ENCODE measurements around the gene ATP5PO.
"Not testable (repeated sequence)": the region's sequence is repeated elsewhere in the genome, so short reads cannot be mapped to it uniquely, and the experiment has no call there.

Gene ATP5PO

DNA sequence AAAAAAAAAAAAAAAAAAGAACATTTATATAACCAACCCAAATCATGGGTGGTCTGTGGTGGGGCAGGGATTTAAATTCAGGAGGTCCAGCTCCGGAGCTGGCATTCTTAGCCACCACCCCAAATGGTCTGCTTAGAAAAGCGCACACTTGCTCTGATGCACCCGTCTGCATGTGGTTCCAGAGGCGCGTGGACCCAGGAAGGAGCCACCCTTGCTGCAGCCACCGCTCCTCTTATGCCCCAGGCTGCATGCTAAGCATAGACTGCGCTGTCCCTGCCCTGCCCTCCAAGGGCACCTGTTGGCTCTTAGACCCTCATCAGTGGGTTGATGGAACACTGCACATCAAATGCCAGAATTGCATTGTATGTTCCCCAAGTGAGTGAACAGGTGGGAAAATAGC is 41.4 kb downstream of the ATP5PO start:
- DNase-seq (ENCODE audit: low read depth, low spot score) = no peak
- no peak overlapping the region for H3K27ac ChIP-seq

DNA sequence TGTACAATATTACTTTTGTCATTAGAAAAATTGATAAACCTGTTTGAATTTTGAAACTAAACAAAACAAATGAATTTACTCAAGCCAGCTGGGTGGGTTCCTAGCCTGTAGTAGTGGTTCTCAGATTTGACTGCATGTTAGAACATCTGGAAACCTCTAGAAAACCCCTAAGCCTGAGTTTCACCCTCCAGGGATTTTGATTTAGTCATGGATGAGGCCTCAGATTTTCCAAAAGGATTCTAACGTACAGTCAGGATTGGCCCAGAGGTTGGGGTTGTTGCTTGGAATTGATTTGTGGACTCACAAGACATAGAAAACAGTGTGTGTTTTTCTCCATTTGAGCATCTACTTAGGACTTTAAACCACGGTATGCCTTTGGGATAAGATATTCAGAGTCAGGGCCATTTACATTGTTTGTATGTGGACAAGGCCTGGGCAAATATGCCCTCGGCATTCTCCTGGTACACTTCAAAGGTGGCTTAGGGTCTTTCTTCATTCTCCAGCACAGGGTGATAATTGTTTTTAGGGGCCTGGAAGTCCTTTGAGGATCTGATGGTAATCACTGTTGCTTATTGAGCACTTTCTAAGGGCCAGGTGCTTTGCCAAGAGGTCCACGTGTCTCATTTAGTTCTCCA is 42.6 kb downstream of the ATP5PO start:
- no peak for DNase-seq (ENCODE audit: low read depth, low spot score)
- H3K27ac ChIP-seq = no peak overlapping the region

DNA sequence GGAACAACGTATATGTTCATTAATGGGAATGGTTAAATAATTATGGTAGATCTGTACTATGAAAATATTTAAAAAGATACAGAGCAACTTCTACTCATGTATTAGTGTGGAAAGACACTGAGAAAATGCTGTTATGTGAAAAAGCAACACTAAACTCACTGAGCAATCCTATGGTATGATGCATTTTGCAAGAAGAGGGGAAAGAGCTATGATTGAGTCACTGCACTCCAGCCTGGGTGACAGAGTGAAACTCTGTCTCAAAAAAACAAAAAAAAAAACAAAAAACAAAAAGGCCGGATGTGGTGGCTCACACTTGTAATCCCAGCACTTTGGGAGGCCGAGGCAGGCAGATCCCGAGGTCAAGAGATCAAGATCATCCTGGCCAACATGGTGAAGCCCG is 44.4 kb downstream of the ATP5PO start:
- no peak for DNase-seq (ENCODE audit: low read depth, low spot score)
- no peak overlapping the region for H3K27ac ChIP-seq

DNA sequence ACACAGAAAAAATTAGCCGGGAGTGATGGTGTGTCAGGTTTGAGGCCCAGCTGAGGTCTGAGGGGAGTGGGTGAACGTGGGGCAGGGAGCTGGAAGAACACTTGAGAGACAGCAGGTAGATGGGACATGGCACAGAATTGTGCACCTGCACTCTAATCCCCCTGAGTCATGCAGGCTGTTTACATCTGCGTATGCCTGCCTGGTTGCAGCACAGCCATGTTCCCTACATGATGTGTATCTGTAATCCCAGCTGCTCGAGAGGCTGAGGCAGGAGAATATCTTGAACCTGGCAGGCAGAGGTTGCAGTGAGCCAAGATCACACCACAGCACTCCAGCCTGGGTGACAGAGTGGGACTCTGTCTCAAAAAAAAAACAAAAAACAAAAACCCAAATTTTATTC is 44.8 kb downstream of the ATP5PO start:
- H3K27ac ChIP-seq = no peak overlapping the region
- peak; percentile 8 for DNase-seq (ENCODE audit: low read depth, low spot score)

DNA sequence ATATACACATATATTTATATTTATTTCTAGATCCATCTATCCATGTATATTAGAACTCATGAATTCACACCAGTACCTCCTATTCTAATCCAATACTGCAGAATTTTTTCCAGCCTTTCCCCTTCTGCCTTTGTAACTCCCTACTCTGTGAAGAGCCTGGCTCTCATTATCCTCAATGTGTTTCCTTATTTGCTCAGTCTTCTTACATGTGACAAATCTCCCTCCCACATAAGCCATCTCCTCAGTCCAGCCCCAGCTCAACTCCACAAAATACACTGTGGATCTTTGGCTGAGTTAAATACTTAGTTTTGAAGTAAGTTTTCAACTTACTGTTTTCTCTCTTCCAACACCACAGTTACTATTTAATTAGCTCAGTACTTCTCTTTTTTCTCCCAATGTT is 45.7 kb downstream of the ATP5PO start:
- no peak for DNase-seq (ENCODE audit: low read depth, low spot score)
- no peak overlapping the region for H3K27ac ChIP-seq

DNA sequence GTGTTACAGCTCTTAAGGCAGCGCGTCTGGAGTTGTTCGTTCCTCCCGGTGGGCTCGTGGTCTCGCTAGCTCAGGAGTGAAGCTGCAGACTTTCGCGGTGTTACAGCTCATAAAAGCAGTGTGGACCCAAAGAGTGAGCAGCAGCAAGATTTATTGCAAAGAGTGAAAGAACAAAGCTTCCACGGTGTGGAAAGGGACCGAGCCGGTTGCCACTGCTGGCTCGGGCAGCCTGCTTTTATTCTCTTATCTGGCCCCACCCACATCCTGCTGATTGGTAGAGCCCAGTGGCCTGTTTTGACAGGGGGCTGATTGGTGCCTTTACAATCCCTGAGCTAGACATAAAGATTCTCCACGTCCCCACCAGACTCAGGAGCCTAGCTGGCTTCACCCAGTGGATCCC is 47.7 kb downstream of the ATP5PO start:
- DNase-seq (ENCODE audit: low read depth, low spot score); H3K27ac ChIP-seq: not testable (repeated sequence)

DNA sequence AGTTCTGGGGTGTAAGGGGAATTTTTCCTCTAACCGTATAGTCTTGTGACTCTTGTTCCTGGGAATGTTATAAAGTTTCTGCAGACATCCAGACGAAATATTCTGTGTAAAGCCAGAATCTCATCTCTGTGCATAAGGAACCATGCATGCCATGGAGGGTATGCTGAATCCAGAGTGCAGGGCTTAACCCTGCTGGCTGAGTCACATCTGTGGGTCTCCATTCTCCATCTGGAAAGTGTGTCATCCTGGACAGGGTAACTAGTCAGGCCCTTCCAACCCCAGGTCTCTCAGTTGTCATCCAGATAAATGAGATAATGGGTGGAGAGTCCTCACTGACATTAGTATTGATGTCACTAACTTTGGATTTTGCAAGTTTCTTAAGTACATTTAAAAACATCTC is 48.8 kb downstream of the ATP5PO start:
- no peak for DNase-seq (ENCODE audit: low read depth, low spot score)
- H3K27ac ChIP-seq = no peak overlapping the region

DNA sequence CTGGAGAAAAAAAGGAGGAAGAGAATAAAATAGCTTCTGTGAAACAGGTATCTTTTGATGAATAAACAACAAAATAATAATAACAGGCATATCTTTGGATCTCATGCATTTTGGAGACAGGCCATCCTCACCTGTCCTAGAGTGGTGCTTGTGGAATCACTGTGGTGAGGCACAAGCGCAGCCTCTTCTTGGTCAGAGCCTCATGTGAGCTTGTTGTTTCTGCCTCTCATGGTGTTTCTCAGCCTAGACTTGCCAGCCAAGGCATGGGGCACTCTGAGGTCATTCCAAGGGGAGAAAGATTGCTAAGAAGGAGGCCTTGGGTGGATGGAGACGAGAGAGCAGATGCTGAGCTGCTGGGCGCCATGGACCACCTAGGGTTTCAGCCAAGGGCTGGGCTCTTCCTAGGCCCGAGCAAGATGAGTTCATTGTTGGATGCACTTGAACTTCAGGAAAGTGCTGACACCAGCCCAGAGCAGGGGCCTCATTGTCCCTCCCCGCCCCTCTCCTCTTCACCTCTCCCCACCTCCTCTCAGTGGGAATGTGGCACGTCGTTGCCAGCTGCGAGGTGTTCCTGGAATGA is 49.5 kb downstream of the ATP5PO start:
- no peak for DNase-seq (ENCODE audit: low read depth, low spot score)
- no peak overlapping the region for H3K27ac ChIP-seq

DNA sequence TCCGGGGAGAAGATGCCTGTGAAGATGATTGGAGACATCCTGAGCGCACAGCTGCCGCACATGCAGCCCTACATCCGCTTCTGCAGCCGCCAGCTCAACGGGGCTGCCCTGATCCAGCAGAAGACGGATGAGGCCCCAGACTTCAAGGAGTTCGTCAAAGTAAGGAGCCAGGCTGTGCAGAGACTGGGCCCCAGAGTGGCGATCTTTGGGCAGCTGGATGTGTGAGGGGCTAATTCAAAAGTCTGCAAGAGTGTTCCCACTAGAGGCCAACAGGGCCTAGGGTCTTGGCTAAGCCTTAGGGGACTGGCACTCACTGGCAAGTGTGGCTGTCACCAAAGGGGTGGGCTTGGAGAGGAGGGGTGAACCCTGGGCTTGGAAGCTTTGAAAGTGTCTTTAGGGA is 50.4 kb downstream of the ATP5PO start:
- no peak for DNase-seq (ENCODE audit: low read depth, low spot score)
- no peak overlapping the region for H3K27ac ChIP-seq

DNA sequence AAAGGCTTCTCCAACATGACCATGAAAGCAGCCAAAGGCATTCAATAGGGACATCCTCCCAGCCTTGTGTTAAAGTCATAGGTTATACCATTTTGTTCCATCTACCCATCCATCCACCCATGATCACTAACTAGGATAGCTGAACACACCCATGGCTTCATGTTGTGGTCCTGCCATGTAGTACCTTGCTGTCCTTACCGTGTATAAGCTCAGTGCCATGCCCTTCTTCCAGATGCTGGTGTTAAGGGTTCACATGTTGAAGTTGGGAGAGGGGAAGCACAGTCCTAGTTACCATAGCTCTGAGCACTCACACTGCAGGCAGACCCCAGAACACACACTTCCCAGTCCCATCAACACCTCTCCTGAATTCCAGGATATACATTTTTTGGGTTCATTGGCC is 51.5 kb downstream of the ATP5PO start:
- no peak for DNase-seq (ENCODE audit: low read depth, low spot score)
- no peak overlapping the region for H3K27ac ChIP-seq

DNA sequence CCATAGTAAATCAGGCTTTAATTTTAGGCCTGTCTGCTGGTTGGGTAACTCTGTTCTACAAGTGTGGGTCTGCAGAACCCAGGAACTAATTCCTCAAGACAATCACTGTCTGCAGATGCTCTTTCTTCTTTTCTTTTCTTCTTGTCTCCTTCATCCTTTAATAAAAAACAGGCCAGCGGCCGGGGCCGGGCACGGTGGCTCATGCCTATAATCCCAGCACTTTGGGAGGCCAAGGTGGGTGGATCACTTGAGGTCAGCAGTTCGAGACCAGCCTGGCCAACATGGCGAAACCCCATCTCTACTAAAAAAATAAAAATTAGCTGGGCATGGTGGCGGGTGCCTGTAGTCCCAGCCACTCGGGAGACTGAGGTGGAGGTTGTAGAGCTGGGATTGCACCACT is 52.4 kb downstream of the ATP5PO start:
- not testable (repeated sequence) for H3K27ac ChIP-seq; DNase-seq (ENCODE audit: low read depth, low spot score)

DNA sequence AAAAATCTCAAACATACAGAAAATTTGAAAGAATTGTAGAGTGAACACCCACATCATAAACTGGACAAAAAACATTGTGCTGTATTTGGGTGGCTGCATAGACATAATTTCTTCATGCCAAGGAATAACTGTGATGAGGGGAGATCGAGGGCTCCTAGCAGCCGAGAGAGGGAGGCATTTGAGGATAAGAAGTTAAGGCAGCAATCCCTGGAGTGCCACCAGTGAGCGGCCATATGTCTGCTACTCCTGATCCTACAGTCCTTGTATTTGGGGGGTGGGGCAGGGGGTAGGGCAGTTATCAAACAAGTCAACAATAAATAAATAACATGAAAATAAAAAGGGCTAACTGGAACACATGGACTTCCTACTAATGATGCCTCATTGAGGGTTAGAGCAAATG is 54.5 kb downstream of the ATP5PO start:
- H3K27ac ChIP-seq = no peak overlapping the region
- no peak for DNase-seq (ENCODE audit: low read depth, low spot score)

DNA sequence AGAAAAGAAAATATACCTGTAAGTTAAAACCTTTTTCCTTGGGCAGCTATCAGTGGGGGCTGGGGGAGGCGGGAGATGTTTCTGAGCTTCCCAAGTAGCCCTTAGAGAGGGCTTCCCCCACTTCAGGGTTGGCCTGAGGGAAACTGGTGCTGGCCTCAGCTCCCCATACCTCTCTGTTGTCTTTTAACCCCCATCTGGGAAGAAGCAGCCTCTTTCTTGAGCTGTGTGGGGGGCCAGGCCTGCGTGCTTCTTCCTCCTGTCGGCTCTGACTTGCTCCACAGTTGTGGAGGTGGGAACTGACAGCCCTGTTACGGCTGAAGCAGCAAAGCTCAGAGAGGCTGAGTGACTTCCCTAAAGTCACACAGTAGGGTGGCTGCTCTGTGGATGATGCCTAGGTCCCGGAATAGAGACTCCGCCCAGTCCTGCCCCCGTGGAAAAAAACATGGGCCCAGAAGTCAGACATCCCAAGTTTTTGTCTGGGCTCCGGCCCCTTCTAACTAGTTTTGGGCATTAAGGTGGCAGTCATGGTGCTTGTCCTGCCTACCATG is 55.2 kb downstream of the ATP5PO start:
- H3K27ac ChIP-seq = no peak overlapping the region
- DNase-seq (ENCODE audit: low read depth, low spot score) = no peak

DNA sequence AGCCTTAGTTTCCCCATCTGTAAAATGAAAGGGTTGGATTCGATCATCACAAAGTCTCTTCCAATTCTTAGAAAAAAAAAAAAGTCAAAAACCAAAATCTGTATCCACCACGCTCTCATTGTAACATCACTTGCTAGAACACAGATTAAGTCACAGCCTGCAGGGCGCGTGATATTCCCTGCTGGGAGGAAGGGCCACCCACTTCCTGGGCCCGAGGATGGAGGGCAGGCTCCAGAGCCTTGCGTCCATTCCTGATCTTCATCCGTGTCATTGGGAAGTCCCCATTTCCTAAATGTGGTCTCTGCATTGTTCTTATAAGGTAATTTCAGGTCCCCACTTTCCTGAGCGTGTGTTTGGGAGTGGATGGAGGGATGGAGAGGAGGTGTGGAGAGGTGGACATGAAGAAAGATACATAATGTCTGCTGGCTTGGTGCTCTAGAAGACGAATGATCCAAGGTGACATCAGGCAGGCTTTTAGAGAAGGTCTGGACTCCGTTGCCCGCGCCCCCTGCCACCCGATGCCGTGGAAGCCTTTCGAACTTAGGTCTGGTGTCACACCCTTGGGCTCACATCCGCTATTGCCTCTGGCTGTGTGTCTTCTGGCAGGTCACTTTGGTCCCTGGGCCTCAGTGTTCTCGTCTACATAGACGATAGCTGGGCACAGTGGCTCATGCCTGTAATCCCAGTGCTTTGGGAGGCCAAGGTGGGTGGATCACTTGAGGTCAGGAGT is 56.1 kb downstream of the ATP5PO start:
- DNase-seq (ENCODE audit: low read depth, low spot score) = no peak
- no peak overlapping the region for H3K27ac ChIP-seq

DNA sequence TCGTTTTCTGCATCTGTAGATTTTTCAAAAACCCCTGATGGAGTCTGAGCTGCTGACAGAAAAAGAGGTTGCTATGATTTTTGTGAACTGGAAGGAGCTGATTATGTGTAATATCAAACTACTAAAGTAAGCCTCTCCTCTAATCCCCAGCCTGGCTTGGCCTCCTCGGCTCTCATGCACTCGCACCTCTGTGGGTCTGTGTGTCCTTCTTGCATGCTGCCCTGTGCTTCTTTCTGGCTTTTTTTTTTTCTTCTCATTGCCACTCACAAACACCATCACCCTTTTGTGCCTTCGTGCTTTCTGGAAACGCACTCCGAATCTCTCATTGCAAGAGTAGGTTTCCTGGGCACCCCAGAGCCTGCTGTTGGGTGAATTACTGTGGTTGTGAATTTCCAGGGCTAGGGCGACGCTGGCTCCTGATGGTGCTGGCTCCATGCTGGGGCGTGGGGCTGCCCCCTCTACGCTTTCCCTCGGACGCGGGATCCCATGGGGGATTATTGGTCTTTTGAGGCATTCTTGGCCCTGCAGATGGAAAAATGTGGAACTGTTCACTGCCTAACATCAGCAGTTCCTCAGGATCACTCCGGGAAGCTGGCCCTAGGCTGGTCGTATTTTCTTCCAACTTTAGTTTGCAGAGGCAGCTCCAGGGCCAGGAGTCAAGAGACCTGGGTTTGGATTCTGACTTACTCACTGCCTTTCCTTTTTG is 56.8 kb downstream of the ATP5PO start:
- H3K27ac ChIP-seq = no peak overlapping the region

DNA sequence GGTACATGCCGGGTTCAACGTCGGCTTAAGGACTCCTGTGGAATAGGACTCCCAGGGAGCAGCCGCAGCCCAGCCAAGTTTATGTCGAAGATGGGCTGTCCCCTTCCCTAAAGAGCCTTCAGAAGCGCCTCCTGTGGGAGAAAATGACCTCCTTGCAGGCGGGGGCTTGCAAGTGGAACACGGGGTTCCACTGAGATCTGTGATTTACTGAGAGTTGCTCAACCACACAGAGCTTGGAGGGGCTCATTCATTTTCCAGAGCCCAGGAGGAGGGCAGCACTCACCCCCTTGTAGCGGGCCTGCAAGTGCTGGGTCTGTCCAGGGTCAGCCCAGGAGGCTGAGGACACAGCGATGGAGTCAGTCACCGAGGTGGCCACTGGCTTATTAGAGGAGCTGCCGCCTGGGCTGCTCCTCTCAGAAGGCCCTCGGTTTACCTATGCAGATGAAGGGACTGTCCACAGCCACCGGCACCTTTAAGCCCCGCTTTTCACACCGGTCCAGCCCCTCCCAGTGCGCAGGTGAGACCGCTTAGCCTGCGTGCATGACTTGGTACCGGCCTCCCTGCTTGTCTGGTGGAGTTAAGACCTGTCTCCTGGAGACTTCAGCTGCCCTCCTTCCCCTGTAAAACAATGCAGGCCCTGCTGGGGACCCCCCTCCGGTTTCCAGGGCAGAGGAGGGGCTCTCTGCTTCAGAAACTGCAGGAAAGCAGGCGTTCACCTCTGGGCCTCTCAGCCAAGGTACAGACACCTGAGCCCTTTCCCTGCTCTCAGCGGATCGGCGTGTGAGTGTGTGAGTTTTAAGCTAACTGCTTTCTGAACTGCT is 57.5 kb downstream of the ATP5PO start:
- DNase-seq (ENCODE audit: low read depth, low spot score) = no peak
- H3K27ac ChIP-seq = no peak overlapping the region

More for the DNA sequence above, 56.8 kb downstream of the ATP5PO start:
- DNase-seq (ENCODE audit: low read depth, low spot score) = no peak

DNA sequence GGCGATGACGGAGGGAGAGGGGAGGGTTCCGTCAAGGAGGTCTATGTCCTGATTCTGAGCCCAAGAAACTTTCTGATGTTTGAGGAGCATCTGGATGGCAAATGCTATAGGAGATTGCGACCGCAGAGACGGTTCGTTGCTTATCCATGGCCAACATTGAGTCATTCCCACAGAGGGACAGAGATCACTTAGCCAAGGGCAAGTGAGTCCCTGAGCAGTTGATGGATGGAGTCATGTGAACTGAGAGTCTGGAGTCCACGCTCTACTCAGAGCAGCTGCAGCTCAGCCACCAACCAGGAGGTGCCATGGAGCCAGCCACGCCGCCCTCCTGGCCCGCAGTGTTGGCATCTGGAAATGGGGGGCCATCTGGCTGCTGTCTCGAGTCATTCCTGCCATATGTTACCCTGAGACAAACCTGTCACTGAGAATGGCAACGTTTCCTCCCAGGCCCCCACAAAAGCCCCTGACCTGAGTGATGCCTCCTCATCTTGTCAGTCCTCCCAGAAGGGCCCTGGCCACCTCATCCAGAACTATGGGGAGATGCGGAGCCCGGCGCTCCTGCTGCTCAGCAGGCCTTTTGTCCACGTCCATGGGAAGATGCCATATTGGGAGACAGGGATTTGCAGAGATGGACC is 58.6 kb downstream of the ATP5PO start:
- H3K27ac ChIP-seq = no peak overlapping the region
- no peak for DNase-seq (ENCODE audit: low read depth, low spot score)

DNA sequence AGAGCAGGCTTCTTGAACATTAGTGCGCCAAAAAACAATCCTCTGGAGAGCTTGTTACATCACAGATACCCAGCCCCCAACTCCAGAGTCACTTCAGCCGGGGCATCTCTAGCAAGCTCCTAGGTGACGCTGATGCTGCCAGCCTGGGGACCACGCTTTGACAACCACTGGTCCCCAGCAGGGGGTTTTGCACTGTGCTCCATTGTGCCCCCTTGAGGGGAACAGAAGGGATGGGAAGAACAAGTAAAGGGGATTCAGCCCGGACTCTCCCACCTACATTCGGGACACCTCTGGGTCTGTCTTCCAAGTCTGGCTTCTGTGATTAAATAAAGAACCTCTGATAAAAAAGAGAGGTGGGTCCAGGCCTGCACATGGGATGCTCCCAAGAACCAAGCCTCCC is 60.4 kb downstream of the ATP5PO start:
- no peak for DNase-seq (ENCODE audit: low read depth, low spot score)
- H3K27ac ChIP-seq = no peak overlapping the region

DNA sequence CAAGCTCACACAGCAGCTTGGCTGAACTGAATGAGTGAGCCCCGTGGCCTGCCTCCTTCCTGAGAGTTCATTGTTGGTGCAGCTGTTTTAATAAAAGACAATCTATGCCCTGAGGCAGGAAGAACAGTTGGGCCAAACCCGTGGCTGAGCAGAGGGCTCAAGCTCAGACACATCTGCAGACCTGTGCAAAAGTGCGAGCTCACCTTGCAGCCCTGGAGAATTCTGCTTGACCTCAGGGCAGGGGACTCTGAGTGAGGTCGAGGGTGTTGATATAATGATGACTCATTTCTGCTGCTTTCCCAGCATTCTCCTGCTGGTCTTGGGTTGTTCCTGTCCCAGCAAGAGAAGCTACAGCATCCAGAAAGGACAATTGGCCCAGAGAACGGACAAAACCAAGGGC is 61.0 kb downstream of the ATP5PO start:
- peak; percentile 3 for DNase-seq (ENCODE audit: low read depth, low spot score)

More for the DNA sequence above, 61.0 kb downstream of the ATP5PO start:
- H3K27ac ChIP-seq = no peak overlapping the region
